Measurements from ENCODE around the gene ARHGAP20. TPM values are rescaled to one million over a fixed set of nuclear protein-coding genes. Genes with fewer than 3 reads are reported as not detected.

ARHGAP20 gene
- 1 to 10 TPM; 3.5 TPM for total RNA-seq

GRCh38 chr11:110711776-110712658 is at the start of gene ARHGAP20:
Gene ARHGAP20 (minus strand): TSS chr11:110712437. CDS start chr11:110712231, 206 bp downstream.
- Histone ChIP-seq H3K36me3 (no peaks in the 10 kb centered on the region), H3K9me3 (no peaks in the 10 kb centered on the region), H3K27ac (peak within 1 kb of the TSS; percentile 29 to 58), H3K4me1 (ENCODE audit: control insufficient read depth in 1 of 2, low read depth in 2 of 2) (peaks cover 0 to 23% of the 10 kb centered on the region in 2 donors), H3K4me3 (peak within 1 kb of the TSS; percentile 81), H3K27me3 (replicated peaks; ENCODE audit: insufficient read depth) (no peaks in the 10 kb centered on the region)
- peak; percentile 15 for DNase-seq (ENCODE audit: low spot score)
- ATAC-seq (ENCODE audit: insufficient number of reproducible peaks, low FRiP score, low read depth): peak; percentile 55
- TF ChIP-seq CTCF (IDR thresholded peaks at IDR 0.05): no peak

- H3K36me3 ChIP-seq: no peaks in the 10 kb centered on the region
- H3K4me3 ChIP-seq: no peak overlapping the region
- H3K27ac ChIP-seq: no peak overlapping the region
- ATAC-seq (ENCODE audit: insufficient number of reproducible peaks, low FRiP score, low read depth) (no peak), DNase-seq (ENCODE audit: low spot score) (no peak)
- no peaks in the 10 kb centered on the region for H3K27me3 ChIP-seq (replicated peaks; ENCODE audit: insufficient read depth)
- no peaks in the 10 kb centered on the region for H3K9me3 ChIP-seq
- H3K4me1 ChIP-seq (ENCODE audit: control insufficient read depth in 1 of 2, low read depth in 2 of 2): peaks cover 10 to 29% of the 10 kb centered on the region in 2 donors
- no peak for TF ChIP-seq CTCF (IDR thresholded peaks at IDR 0.05)
These were observed 49.8 kb upstream of the ARHGAP20 start for GRCh38 chr11:110761991-110762390.

- Histone ChIP-seq H3K36me3 (no peaks in the 10 kb centered on the region), H3K27me3 (replicated peaks; ENCODE audit: insufficient read depth) (no peaks in the 10 kb centered on the region), H3K27ac (no peak overlapping the region), H3K4me3 (no peak overlapping the region), H3K4me1 (ENCODE audit: control insufficient read depth in 1 of 2, low read depth in 2 of 2) (peaks cover 10 to 29% of the 10 kb centered on the region in 2 donors), H3K9me3 (no peaks in the 10 kb centered on the region)
- DNase-seq (ENCODE audit: low spot score) (no peak), ATAC-seq (ENCODE audit: insufficient number of reproducible peaks, low FRiP score, low read depth) (no peak)
- no peak for TF ChIP-seq CTCF (IDR thresholded peaks at IDR 0.05)
These were observed 48.9 kb upstream of the ARHGAP20 start for GRCh38 chr11:110761131-110761530.

GRCh38 chr11:110759972-110760381 is 47.7 kb upstream of the ARHGAP20 start:
- Histone ChIP-seq H3K4me1 (ENCODE audit: control insufficient read depth in 1 of 2, low read depth in 2 of 2) (peaks cover 10 to 29% of the 10 kb centered on the region in 2 donors), H3K27ac (no peak overlapping the region), H3K9me3 (no peaks in the 10 kb centered on the region), H3K4me3 (no peak overlapping the region), H3K36me3 (no peaks in the 10 kb centered on the region), H3K27me3 (replicated peaks; ENCODE audit: insufficient read depth) (no peaks in the 10 kb centered on the region)
- no peak for TF ChIP-seq CTCF (IDR thresholded peaks at IDR 0.05)
- DNase-seq (ENCODE audit: low spot score) (no peak), ATAC-seq (ENCODE audit: insufficient number of reproducible peaks, low FRiP score, low read depth) (no peak)

GRCh38 chr11:110757962-110758755 is 45.9 kb upstream of the ARHGAP20 start:
- Histone ChIP-seq H3K4me1 (ENCODE audit: control insufficient read depth in 1 of 2, low read depth in 2 of 2) (peaks cover 2 to 17% of the 10 kb centered on the region in 2 donors), H3K27me3 (replicated peaks; ENCODE audit: insufficient read depth) (no peaks in the 10 kb centered on the region), H3K27ac (no peak overlapping the region), H3K36me3 (no peaks in the 10 kb centered on the region), H3K4me3 (no peak overlapping the region), H3K9me3 (no peaks in the 10 kb centered on the region)
- DNase-seq (ENCODE audit: low spot score) (no peak), ATAC-seq (ENCODE audit: insufficient number of reproducible peaks, low FRiP score, low read depth) (no peak)
- no peak for TF ChIP-seq CTCF (IDR thresholded peaks at IDR 0.05)

All from thoracic aorta (tissue), 2 donors.